GM10266 (cell line): ENCODE data around the gene ANKRD6.

Experiments used
- DNase-seq: peaks from one replicate; pipeline ENCODE4 v3.0.0; 2012; ENCODE audit errors: extremely low spot score
- TF ChIP-seq, protein P1 (sequence below): IDR thresholded peaks from 2 replicates; pipeline ENCODE4 v1.5.1; 2012; ENCODE audit warnings: mild to moderate bottlenecking, low read depth; ENCODE audit not compliant: control insufficient read depth, insufficient read depth; ENCODE audit errors: missing control alignments

ANKRD6 gene

DNA sequence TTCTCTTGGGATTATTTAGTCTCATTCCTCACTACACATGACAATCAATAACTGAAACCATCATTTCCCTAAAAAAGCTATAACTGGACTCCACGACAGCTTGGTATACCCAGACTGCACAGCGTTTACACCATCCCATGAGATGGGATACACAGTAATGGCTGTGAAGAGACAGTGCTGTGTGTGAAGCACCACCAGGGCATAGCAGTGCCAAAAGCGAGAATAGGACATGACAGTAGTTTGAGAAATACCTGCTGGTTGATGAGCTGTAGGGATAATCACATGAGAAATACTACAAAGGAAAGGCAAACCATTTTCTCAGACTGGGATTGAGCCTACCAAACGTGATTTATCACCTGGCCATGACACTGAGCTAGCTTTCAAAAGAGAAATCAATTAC is 228.0 kb downstream of the ANKRD6 start:
- DNase-seq = no peak

DNA sequence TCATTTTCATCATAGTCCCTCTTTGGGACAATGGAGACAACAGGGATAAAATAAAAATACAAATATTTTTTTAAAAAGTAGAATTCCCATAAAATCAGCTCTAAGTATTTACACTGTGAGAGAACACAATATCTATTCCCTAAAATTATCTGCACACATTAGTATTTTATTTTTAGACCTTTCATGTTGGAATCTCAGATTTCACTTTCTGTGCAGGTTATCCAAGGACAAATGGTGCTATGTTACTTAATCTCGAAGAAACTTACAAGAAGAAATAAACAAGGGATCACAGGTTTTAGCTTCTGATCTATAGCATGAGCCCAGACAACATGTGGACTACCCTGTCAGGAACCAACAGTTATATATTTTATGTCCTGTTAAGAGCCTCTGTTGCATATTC is 228.6 kb downstream of the ANKRD6 start:
- no peak for DNase-seq

More for the DNA sequence above, 228.0 kb downstream of the ANKRD6 start:
- TF ChIP-seq, protein P1, sequence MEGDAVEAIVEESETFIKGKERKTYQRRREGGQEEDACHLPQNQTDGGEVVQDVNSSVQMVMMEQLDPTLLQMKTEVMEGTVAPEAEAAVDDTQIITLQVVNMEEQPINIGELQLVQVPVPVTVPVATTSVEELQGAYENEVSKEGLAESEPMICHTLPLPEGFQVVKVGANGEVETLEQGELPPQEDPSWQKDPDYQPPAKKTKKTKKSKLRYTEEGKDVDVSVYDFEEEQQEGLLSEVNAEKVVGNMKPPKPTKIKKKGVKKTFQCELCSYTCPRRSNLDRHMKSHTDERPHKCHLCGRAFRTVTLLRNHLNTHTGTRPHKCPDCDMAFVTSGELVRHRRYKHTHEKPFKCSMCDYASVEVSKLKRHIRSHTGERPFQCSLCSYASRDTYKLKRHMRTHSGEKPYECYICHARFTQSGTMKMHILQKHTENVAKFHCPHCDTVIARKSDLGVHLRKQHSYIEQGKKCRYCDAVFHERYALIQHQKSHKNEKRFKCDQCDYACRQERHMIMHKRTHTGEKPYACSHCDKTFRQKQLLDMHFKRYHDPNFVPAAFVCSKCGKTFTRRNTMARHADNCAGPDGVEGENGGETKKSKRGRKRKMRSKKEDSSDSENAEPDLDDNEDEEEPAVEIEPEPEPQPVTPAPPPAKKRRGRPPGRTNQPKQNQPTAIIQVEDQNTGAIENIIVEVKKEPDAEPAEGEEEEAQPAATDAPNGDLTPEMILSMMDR = no peak

DNA sequence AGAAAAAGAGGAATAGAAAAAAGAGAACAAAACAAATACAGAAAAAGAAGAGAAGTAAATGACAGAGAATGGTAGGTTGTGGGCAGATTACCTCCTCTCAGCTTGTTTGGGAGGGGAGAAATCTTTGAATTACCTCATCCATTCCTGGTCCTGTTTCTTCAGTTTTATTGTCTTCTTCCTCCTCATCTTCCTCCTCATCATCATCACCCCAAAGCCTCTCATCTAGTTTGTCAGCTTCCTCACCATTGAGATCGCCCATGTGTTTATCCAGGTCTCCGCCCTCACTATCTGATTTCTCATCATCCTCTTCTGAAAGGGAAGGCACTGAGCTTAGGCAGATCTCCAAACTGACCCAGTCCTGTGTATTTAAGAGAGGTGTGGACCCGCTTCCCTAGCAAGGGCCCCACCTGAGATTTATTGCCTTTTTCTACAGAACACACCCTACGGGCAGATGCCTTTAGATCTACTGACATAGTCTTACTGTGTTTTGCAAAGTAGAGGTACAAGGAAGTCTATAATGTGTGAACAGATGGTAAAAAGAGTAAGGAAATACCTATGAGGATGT is 229.8 kb downstream of the ANKRD6 start:
- TF ChIP-seq, protein P1 = no peak
- DNase-seq = no peak

More for the DNA sequence above, 228.6 kb downstream of the ANKRD6 start:
- TF ChIP-seq, protein P1 = no peak

DNA sequence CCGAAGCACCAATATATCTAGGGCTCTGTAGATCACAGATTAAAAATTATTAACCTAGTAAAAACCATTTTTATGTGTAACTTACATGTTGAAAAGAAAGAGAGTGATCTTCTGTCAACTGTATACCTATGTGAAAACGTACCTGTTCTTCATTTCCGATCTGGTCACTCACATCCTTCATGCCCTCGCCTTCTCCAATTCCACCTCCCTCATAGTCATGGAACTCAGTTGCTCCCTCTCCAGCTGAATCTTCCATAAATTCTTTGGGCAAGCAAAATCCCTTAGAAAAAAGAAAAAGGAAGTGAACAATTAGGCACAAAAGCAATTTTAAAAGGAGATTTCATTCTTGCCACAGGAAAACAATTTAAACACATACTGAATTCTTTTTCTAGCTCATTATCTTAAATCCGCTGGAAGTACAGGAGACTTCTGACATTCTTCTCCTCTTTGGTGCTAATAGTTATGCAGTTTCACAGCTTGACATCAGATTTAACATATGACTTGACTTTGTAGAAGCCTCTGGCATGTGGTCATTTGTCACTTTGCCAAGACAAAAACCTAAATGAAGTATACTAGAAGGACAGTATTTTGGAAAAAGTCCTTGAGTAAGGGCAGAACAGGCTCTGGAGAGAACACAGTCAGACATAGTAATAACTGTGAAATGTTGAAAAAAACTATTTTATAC is 235.1 kb downstream of the ANKRD6 start:
- TF ChIP-seq, protein P1 = no peak
- no peak for DNase-seq

DNA sequence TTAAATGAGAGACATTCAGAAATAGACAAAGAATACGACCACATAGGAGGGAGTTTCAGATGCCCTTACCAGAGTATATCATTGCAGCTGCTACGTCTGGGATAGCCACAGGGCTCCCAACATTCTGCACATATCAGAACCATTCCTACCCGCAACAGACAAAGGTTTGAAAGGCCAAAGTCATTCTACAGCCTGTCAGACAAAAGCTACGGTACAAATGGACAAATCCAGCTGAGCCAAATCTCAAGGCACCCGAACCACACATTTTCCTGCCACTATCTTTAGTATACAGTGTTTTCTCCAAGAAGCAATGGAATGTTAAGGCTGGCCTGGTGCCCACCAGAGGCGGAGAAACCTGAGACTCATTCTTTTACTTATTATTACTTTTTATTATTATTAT is 236.1 kb downstream of the ANKRD6 start:
- DNase-seq = no peak
- TF ChIP-seq, protein P1 = no peak

DNA sequence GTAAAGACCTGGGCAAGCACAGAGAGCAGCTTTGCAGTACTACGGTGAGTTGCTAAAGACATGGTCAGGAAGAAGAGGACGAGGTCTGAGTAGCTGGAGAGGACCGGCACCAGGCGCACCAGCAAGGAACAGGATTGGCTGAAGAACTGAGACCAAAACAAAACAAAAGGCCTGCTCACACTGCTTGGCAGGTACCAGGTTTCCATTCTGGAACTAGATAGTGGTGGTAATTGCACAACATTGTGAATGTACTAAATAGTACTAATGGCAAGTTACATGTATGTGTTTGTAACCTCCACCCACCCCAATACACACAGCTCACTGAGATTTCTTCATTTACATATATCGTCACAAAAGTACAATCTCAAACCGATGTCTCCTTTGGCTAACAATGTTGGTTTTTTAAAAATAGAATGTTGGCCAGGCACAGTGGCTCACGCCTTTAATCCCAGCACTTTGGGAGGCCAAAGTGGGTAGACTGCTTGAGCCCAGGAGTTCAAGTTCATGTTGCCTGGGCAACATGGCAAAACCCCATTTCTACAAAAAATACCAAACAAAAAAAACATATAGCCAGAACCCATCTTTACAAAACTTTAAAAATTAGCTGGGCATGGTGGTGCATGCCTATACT is 238.1 kb downstream of the ANKRD6 start:
- no peak for DNase-seq
- TF ChIP-seq, protein P1 = no peak
